Measurements from ENCODE around the gene ZSWIM7. TPM values are rescaled to one million over a fixed set of nuclear protein-coding genes. Genes with fewer than 3 reads are reported as not detected.

The ZSWIM7 gene
- total and polyA plus RNA-seq, 8 donors: 4.5 to 43.5 (median 20.0) TPM; not detected in 1

DNA sequence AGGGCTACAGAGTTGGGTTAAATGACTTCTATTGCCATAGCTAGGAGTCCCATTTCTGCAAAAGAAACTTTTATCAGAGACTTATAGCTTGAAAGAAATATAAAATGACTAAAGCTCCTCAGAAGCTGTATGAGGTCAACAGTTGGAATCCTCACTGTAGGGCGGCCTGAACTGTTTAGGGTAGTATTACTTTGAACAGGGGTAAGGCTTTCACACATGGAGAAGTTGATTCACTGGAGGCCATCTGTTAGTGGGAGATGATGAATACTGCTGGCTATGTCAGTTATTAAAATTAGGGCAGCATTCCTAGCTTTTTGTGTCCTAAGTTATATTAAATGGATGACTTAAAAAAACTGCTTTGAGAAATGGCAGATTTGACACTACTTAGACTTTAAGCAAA is 6.1 kb upstream of the ZSWIM7 start:
- H3K4me3 ChIP-seq: no peak overlapping the region
- peaks cover 59 to 91% (median 87%) of the 10 kb centered on the region in 4 donors for H3K36me3 ChIP-seq
- no peak for DNase-seq
- peaks cover 6 to 16% (median 11%) of the 10 kb centered on the region in 4 donors for H3K4me1 ChIP-seq
- no peaks in the 10 kb centered on the region for H3K9me3 ChIP-seq
- H3K27me3 ChIP-seq: no peaks in the 10 kb centered on the region
- intact Hi-C loops (cut with DNase I; ENCODE audit: low total_unique reads): no loop called here
- TF ChIP-seq POLR2A (IDR thresholded peaks at IDR 0.05) (no peak), POLR2AphosphoS5 (IDR thresholded peaks at IDR 0.05) (no peak), EP300 (IDR thresholded peaks at IDR 0.05) (no peak)
- TF ChIP-seq, protein P1, sequence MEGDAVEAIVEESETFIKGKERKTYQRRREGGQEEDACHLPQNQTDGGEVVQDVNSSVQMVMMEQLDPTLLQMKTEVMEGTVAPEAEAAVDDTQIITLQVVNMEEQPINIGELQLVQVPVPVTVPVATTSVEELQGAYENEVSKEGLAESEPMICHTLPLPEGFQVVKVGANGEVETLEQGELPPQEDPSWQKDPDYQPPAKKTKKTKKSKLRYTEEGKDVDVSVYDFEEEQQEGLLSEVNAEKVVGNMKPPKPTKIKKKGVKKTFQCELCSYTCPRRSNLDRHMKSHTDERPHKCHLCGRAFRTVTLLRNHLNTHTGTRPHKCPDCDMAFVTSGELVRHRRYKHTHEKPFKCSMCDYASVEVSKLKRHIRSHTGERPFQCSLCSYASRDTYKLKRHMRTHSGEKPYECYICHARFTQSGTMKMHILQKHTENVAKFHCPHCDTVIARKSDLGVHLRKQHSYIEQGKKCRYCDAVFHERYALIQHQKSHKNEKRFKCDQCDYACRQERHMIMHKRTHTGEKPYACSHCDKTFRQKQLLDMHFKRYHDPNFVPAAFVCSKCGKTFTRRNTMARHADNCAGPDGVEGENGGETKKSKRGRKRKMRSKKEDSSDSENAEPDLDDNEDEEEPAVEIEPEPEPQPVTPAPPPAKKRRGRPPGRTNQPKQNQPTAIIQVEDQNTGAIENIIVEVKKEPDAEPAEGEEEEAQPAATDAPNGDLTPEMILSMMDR (IDR thresholded peaks at IDR 0.05): no peak
- WGBS, 5 donors: 96 to 100% (median 98%) methylated on average over 1 of the region's 1 CpG
- H3K27ac ChIP-seq: no peak overlapping the region

DNA sequence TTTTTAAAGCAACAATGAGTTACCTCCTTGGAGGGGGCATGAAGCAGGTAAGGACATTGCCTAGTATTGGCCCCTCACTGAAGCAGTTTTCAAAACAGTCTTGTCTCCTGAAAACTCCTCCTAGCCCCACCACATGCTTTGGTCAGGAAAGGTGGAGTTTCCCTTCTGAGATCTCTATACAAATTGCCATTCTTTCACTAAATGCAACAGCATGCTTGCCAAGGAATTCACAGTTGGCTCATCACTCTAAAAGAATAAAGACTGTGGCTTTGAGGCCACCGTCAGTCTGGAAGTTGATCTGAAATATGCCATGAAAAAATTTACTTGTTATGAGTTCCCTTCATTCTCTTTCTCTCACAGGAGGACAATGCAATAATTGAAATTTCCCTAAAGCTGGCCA is 4.3 kb upstream of the ZSWIM7 start:
- H3K27ac ChIP-seq: no peak overlapping the region
- TF ChIP-seq, protein P1 (IDR thresholded peaks at IDR 0.05): no peak
- TF ChIP-seq EP300 (IDR thresholded peaks at IDR 0.05) (no peak), POLR2AphosphoS5 (IDR thresholded peaks at IDR 0.05) (no peak), POLR2A (IDR thresholded peaks at IDR 0.05) (no peak)
- H3K36me3 ChIP-seq: peaks cover 59 to 76% (median 75%) of the 10 kb centered on the region in 4 donors
- intact Hi-C loops (cut with DNase I; ENCODE audit: low total_unique reads): no loop called here
- no peaks in the 10 kb centered on the region for H3K27me3 ChIP-seq
- WGBS, 5 donors: 81 to 95% (median 82%) methylated on average over 1 of the region's 1 CpG
- peaks cover 10 to 21% (median 17%) of the 10 kb centered on the region in 4 donors for H3K4me1 ChIP-seq
- no peaks in the 10 kb centered on the region for H3K9me3 ChIP-seq
- H3K4me3 ChIP-seq: no peak overlapping the region
- no peak for DNase-seq

DNA sequence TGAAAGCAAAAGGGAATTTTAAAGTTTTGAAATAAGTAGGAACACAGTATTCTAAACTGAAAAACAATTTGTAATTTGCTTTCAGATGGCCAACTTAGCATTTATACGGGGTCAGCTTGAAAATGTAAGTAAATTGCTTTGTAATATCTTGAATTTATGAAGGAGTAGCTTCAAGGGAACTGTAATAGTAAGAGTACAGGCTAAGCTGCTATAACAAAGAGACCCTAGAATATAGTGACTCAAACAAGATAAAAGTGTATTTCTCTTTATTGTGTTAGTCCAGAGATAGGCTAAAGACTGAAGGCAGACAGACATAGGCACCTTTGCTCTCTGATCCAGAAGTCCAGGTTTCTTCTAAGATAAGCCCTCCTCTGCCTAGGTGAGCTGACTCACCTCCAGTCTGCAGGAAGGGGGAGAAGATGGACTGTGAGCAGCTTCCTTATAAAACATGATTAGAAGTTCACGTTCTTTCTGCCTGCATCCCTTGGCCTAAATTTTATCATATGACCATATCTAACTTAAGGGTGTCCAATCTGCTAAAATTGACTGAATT is 3.3 kb upstream of the ZSWIM7 start:
- no peak for TF ChIP-seq EP300 (IDR thresholded peaks at IDR 0.05)
- no peak for TF ChIP-seq POLR2A (IDR thresholded peaks at IDR 0.05)
- TF ChIP-seq, protein P1 (IDR thresholded peaks at IDR 0.05): no peak
- no peak for TF ChIP-seq POLR2AphosphoS5 (IDR thresholded peaks at IDR 0.05)
- no peak for DNase-seq
- Histone ChIP-seq H3K36me3 (peaks cover 48 to 65% (median 64%) of the 10 kb centered on the region in 4 donors), H3K4me1 (peaks cover 16 to 31% (median 25%) of the 10 kb centered on the region in 4 donors), H3K27me3 (no peaks in the 10 kb centered on the region), H3K9me3 (no peaks in the 10 kb centered on the region), H3K4me3 (no peak overlapping the region), H3K27ac (no peak overlapping the region)
- intact Hi-C loops (cut with DNase I; ENCODE audit: low total_unique reads): no loop called here
- 84 to 87% (median 87%) methylated on average over 2 of the region's 2 CpGs for WGBS, 5 donors

DNA sequence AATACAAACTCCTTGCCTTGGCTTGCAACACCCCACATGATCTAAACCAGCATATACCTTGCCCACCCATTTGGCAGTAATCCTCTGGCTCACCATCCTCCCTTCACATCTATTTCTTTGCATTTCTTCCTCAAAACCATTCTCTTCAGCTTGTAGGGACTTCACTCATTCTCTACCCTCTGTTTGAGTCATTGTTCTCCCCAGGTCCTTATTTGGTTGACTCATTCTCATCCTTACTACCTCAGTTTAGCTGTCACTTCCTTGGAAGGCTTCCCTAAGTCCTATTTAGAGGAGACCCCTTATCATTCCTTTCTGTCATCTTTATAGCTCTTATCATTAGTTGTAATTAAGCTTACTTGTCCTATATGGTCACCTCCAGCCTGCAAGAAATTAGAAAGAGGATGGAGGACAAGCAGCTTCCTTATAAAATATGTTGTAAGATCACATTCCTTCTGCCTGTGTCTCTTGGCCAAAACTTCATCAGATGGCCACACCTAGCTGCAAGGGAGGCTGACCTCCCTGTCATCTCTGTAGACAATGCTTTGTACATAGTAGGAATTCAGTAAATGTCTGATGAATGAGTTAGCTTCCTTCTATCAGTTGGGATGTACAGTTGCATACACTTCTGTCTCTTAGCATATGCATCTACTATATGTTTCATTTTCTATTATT is 1.9 kb upstream of the ZSWIM7 start:
- Histone ChIP-seq H3K4me1 (peaks cover 16 to 33% (median 25%) of the 10 kb centered on the region in 4 donors), H3K9me3 (no peaks in the 10 kb centered on the region), H3K27ac (no peak overlapping the region), H3K4me3 (peak overlapping the region in 2 of 4 donors; percentile 68 to 79), H3K27me3 (no peaks in the 10 kb centered on the region), H3K36me3 (peaks cover 35 to 57% (median 52%) of the 10 kb centered on the region in 4 donors)
- no peak for TF ChIP-seq POLR2AphosphoS5 (IDR thresholded peaks at IDR 0.05)
- TF ChIP-seq EP300 (IDR thresholded peaks at IDR 0.05): no peak
- TF ChIP-seq POLR2A (IDR thresholded peaks at IDR 0.05): no peak
- TF ChIP-seq, protein P1 (IDR thresholded peaks at IDR 0.05): no peak
- intact Hi-C loops (cut with DNase I; ENCODE audit: low total_unique reads): no loop called here
- no peak for DNase-seq

All from stomach (tissue), 9 donors.